ENCODE measurements around the gene RUVBL2. TPM values are rescaled to one million over a fixed set of nuclear protein-coding genes. Genes with fewer than 3 reads are reported as not detected.

The RUVBL2 gene
- total and polyA plus RNA-seq, 7 donors = 36.6 to 98.8 (median 58.1) TPM

DNA sequence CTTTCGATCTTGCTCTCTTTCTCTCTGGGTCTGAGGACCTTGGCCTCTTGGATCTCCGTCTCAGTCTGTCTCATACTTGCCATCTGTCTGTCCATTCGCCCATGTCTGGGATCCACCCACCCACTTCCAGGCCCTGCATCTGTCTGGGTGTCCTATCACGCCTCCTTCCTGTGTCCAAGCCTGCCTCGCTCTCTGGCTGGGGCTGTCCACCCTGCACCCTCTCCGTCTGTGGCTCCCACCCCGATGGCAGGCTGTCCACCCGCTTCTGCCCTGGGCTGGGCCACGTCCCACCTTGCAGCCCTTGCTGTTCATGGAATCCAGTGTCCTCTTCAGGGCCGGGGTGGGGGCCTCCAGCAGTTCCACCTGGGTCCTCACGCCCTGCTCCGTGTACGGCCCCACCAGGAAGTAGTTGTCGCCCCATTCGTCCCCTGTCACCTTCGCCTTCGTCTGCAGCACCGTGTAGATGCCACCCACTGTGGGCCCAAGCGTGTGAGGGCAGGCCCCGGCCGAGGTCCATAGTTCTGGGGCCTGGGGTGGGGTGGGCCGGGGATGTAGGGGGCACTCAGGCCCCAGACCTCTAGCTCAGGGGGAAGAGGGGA is 2.6 kb upstream of the RUVBL2 start:
- Histone ChIP-seq H3K27ac (peak overlapping the region in 3 of 4 donors; percentile 88 to 97 (median 88)), H3K9me3 (no peaks in the 10 kb centered on the region), H3K36me3 (peaks cover 0 to 26% (median 8%) of the 10 kb centered on the region in 4 donors), H3K27me3 (no peaks in the 10 kb centered on the region), H3K4me3 (peak overlapping the region in 2 of 4 donors; percentile 58 to 61), H3K4me1 (peaks cover 0 to 42% (median 37%) of the 10 kb centered on the region in 4 donors)
- TF ChIP-seq POLR2A (IDR thresholded peaks at IDR 0.05) = no peak
- no peak for TF ChIP-seq EP300 (IDR thresholded peaks at IDR 0.05)
- TF ChIP-seq, protein P1, sequence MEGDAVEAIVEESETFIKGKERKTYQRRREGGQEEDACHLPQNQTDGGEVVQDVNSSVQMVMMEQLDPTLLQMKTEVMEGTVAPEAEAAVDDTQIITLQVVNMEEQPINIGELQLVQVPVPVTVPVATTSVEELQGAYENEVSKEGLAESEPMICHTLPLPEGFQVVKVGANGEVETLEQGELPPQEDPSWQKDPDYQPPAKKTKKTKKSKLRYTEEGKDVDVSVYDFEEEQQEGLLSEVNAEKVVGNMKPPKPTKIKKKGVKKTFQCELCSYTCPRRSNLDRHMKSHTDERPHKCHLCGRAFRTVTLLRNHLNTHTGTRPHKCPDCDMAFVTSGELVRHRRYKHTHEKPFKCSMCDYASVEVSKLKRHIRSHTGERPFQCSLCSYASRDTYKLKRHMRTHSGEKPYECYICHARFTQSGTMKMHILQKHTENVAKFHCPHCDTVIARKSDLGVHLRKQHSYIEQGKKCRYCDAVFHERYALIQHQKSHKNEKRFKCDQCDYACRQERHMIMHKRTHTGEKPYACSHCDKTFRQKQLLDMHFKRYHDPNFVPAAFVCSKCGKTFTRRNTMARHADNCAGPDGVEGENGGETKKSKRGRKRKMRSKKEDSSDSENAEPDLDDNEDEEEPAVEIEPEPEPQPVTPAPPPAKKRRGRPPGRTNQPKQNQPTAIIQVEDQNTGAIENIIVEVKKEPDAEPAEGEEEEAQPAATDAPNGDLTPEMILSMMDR (IDR thresholded peaks at IDR 0.05) = no peak
- TF ChIP-seq POLR2AphosphoS5 (IDR thresholded peaks at IDR 0.05) = no peak
- intact Hi-C loops (cut with DNase I) = loop anchor here (5.0 kb wide), 1 partner anchor 156 kb away; no protein-coding TSS in a partner anchor
- WGBS, 2 donors = 91% methylated on average over 22 of the region's 22 CpGs
- peak; percentile 67 for DNase-seq

DNA sequence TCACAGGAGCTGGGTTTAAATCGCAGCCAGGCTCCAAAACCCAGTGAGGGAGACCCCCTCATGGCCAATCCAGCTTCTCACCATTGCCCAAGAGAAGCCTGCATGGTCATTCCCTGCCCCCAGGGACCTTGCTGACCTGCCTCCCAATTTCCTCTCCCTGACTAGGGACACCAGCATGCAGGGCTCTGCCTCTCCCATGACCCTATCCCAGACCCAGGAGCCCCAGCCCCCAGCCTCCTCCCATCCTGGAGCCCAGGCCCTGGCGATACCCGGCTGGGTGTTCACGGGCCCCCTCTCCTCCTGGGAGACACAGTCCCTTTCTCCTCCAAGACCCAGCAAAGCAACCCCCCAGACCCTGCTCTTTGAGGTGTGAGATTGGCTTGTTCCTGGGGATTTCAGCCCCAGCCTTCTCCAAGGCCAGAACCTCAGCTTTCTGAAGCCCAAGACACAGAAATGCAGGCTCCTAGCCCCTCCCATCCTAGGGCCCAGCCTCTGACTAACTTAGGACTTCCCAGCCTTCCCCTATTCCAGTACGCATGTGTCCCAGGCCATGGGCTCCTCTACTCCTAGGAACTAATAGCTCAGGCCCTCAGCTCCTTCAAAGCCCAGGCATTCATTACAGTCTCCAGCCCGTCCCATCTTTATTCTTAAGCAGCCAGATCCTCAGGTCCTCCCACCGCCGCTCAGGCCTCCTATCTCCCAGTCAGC is 1.7 kb upstream of the RUVBL2 start:
- Histone ChIP-seq H3K4me1 (peaks cover 0 to 42% (median 37%) of the 10 kb centered on the region in 4 donors), H3K9me3 (no peaks in the 10 kb centered on the region), H3K36me3 (peaks cover 0 to 25% (median 6%) of the 10 kb centered on the region in 4 donors), H3K4me3 (peak overlapping the region; percentile 58 to 76 (median 67)), H3K27me3 (no peaks in the 10 kb centered on the region), H3K27ac (peak overlapping the region; percentile 88 to 97 (median 90))
- peak; percentile 88 for DNase-seq
- TF ChIP-seq EP300 (IDR thresholded peaks at IDR 0.05) (no peak), POLR2AphosphoS5 (IDR thresholded peaks at IDR 0.05) (peak; percentile 71 to 88 (median 81)), POLR2A (IDR thresholded peaks at IDR 0.05) (peak; percentile 29 to 58)
- TF ChIP-seq, protein P1 (IDR thresholded peaks at IDR 0.05) = no peak
- 19 to 40% methylated on average over 8 of the region's 8 CpGs for WGBS, 2 donors
- intact Hi-C loops (cut with DNase I) = loop anchor here (5.0 kb wide), 1 partner anchor 155 kb away; no protein-coding TSS in a partner anchor

DNA sequence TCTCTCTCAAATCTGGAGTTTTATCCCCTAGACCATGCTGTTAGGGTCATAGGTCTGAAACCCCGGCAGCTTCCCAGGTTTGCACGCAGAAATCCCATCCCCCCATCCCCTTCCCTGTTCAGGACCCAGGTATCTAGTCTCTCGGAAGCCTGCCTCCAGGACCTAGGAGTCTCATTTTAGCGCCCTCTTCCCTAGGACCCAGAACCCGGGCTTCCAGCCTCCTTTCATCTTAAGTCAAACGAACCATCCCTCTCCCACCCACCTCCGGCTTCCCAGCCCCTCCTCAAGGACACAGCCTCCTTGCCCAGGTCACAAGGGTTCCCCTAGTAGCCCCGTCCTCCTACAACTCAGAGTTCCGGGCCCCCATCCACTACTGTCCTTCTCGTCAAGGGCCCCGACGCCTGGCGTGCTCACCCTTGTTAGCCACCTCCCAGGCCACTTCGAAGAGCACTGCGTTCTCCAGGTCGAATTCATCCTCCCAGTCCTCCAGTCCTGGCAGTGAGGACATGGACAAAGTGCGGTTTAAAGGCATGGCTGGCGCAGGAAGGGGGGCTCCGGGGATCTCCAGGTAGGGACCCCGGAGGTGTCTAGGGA is 1.0 kb upstream of the RUVBL2 start:
- DNase-seq = peak; percentile 81
- H3K4me1 ChIP-seq = peaks cover 0 to 42% (median 37%) of the 10 kb centered on the region in 4 donors
- TF ChIP-seq EP300 (IDR thresholded peaks at IDR 0.05) (no peak), POLR2A (IDR thresholded peaks at IDR 0.05) (no peak), POLR2AphosphoS5 (IDR thresholded peaks at IDR 0.05) (no peak)
- TF ChIP-seq, protein P1 (IDR thresholded peaks at IDR 0.05) = no peak
- no peaks in the 10 kb centered on the region for H3K9me3 ChIP-seq
- WGBS, 2 donors = 0% methylated on average over 20 of the region's 20 CpGs
- H3K4me3 ChIP-seq = peak overlapping the region; percentile 58 to 76 (median 67)
- no peaks in the 10 kb centered on the region for H3K27me3 ChIP-seq
- H3K27ac ChIP-seq = peak overlapping the region; percentile 88 to 97 (median 90)
- intact Hi-C loops (cut with DNase I) = loop anchor here (5.0 kb wide), 1 partner anchor 155 kb away; no protein-coding TSS in a partner anchor
- peaks cover 0 to 25% (median 5%) of the 10 kb centered on the region in 4 donors for H3K36me3 ChIP-seq

DNA sequence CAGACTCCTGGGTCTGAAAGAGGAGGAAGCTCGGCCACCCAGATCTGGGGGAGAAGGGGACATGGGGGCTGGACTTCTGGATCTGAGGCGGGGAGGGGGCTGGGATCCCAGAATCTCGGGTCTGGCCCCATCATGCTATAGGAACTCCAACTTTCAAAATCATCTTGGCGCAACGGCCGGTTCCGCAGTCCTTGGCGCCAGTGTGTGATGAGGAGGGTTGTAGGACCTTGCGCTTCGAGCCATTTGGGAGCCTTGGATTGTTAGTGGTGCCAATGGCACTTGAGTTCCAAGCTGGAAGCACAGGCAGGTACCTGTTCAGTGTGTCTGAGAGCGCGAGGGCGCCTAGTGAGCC is 324 bp downstream of the RUVBL2 start:
- intact Hi-C loops (cut with DNase I) = loop anchor here (5.0 kb wide), 1 partner anchor 153 kb away; no protein-coding TSS in a partner anchor

More for the DNA sequence above, 324 bp downstream of the RUVBL2 start:
- 1% methylated on average over 13 of the region's 13 CpGs for WGBS, 2 donors
- H3K36me3 ChIP-seq = peaks cover 0 to 11% (median 0%) of the 10 kb centered on the region in 4 donors
- DNase-seq = no peak
- H3K27ac ChIP-seq = peak overlapping the region; percentile 88 to 97 (median 90)
- peak overlapping the region; percentile 58 to 76 (median 67) for H3K4me3 ChIP-seq
- H3K9me3 ChIP-seq = no peaks in the 10 kb centered on the region
- no peaks in the 10 kb centered on the region for H3K27me3 ChIP-seq
- peaks cover 0 to 42% (median 37%) of the 10 kb centered on the region in 4 donors for H3K4me1 ChIP-seq
- TF ChIP-seq POLR2AphosphoS5 (IDR thresholded peaks at IDR 0.05) (no peak), EP300 (IDR thresholded peaks at IDR 0.05) (no peak), POLR2A (IDR thresholded peaks at IDR 0.05) (no peak)
- TF ChIP-seq, protein P1 (IDR thresholded peaks at IDR 0.05) = no peak
